ENCODE data around the gene DNAAF5.

The DNAAF5 gene

GRCh38 chr7:707296-708000 lies 19.1 kb upstream of the DNAAF5 start:
- FAIRE-seq, result no peak

GRCh38 chr7:710161-710560 lies 16.3 kb upstream of the DNAAF5 start:
- no peak for FAIRE-seq

- FAIRE-seq, result no peak
Observed at GRCh38 chr7:711093-711921, 15.2 kb upstream of the DNAAF5 start.

DNA sequence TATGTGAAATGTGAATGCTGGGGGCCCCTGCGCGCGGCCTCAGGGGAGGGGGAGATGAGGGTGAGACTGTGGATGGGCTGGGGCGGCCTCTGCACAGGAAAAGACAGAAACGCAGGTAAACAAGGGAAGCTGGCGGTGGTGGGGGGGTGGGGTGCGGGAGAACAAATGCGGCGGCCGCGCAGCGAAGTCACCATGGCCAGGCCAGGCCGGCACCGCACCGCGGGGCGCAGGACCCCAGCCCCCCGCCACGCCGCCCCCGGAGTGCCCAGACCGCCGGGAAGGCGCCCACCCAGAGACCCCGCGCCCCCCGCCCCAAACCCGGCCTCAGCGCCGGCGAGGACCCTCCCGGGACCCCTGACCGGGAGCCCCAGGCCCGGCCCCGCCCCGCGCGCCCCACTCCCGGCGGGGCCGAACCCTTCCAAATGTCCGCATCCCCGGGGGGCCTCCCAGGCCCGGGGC lies 14.5 kb upstream of the DNAAF5 start:
- no peak for FAIRE-seq

DNA sequence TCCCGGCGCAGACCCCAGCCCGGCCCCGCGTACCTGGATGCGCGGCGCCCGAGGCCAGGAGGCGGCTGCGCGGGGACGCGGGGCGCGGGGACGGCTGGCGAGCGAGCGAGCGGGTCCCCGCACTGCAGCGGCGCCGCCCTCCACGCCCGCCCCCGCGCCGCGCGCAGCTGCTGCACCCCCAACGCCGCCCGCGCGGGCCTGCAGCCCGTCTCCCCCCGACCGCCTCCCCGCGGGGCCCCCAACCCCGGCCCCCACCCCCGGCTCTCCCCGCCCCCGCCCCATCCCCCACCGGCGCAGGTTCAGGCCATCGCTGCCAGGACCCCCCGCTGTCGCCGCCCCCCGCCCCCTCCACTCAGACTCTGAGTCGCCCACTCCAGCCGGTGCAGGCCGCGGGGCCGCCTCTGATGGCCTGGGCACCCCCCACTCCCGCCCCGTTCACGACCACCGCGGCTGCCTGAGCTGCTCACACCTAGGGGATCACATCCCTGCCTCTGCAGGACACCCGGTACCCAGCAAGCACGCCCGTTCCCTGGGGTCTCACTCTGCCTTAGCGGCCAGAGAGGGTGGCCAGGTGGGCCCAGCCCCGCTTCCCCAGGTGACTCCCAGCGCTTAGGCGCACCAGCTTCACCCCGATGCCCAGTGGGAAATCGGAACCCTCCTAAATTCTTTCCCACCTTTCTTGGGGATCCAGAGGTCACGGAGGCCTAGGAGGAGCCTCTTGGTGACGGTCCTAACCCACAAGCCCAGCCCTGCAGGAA lies 13.9 kb upstream of the DNAAF5 start:
- FAIRE-seq, result no peak

- no peak for FAIRE-seq
Observed at GRCh38 chr7:713139-713457, 13.4 kb upstream of the DNAAF5 start.

DNA sequence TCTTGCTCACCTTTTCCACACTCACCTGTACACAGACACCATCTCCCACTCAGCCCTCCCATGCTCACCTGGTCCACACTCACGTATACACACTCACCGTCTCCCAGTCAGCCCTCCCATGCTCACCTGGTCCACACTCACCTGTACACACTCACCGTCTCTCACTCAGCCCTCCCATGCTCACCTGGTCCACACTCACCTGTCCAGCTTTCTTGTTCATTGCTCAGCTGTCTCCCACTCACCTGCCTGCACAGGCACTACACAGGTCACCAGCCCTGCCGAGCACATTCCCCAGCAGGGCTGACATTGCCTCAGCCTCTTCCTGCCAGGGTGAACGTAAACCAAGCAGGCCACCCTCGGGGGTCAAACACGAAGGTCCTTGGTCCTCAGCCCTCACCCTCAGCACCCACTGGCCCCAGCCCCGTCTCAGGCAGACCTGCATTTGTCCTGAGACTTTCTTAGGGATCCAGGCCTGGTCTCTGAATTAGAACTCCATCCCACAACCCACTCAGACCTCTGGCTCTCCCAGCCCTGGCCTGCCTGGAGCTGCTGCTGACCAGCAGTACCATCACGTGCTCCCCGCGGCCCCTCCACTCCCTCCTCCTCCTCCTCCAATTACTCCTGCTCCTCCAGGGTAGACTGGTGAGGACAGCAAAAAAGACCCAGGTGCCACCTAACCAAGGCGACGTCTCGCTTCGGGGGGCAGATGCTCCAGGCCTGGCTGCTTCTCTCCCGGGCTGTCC lies 12.8 kb upstream of the DNAAF5 start:
- no peak for FAIRE-seq

GRCh38 chr7:714251-714671 lies 12.2 kb upstream of the DNAAF5 start:
- no peak for FAIRE-seq

DNA sequence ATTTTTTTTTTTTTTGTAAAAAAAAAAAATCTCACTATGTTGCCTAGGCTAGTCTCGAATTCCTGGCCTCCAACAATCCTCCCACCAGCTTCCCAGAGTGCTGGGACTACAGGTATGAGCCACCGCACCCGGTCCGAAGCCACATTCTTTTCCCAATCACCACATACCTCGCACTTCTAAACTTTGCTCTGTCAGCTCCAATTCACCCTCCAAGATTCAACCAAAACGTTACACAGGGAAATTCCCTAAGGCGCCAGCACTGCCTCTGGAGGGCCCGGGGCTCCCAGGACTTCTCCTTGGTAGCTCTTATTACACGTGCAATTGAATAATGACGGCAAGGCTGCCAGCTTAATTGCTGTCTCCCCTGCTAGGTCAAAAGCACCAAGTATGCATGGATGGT lies 10.3 kb upstream of the DNAAF5 start:
- no peak for FAIRE-seq

DNA sequence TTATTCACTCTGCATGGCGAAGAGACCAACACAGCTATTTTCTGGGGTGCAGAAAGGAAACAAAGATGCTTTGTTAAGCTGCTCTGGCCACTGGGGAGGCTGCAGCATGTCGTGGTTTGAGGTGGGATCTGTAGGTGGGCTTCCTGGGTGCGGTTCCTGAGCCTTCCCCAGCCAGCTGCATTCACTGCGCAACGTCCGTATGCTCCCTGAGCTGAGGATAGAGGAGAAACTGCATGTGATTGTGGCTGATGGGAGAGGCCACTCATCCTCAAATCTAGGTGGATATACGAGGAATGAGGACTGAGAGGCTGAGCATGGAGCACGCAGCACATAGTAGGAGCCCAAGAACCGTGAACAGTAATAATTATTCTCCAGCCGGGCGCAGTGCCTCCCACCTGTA lies 9.9 kb upstream of the DNAAF5 start:
- no peak for FAIRE-seq

GRCh38 chr7:721619-722248 lies 4.8 kb upstream of the DNAAF5 start:
- FAIRE-seq, result no peak

DNA sequence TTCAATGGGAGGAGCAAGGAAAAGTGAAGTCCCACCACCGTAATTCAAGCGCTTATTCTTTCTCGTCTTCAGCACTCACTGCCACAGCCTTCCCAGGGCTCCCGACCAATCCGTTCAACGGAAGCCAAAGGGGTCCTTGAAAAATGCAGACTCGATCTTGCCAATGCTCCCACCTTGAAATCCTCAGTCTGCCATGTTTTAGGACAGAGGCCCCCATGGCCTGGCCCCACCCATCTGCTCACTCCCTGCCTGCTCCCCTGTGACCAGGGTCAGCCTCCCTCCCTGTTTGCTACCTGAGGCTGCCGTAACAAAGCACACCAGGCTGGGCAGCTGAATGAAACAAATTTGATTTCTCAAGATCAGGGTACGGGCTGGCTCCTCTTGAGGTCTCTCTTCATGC lies 3.0 kb upstream of the DNAAF5 start:
- no peak for FAIRE-seq

DNA sequence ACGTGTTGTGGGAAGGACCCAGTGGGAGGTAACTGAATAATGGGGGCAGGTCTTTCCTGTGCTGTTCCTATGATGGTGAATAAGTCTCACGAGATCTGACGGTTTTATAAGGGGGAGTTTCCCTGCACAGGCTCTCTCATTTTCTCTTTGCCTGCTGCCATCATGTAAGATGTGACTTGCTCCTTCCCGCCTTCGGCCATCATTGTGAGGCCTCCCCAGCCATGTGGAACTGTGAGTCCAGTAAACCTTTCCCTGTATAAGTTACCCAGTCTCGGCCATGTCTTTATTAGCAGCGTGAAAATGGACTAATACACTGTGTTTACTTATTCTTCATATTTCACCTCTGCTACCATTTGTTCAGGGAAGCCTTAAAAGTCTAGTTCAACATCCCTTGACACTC lies 2.2 kb upstream of the DNAAF5 start:
- FAIRE-seq, result no peak

- FAIRE-seq, result no peak
Observed at GRCh38 chr7:725223-726005, 1.1 kb upstream of the DNAAF5 start.

- no peak for FAIRE-seq
Observed at GRCh38 chr7:726854-727103, 280 bp downstream of the DNAAF5 start.

- FAIRE-seq, result no peak
Observed at GRCh38 chr7:727104-727805, 756 bp downstream of the DNAAF5 start, which contains the start of gene PRKAR1B. PRKAR1B (minus strand) TSS chr7:727281; CDS start chr7:711505, 15,776 bp downstream.

- FAIRE-seq, result no peak
Observed at GRCh38 chr7:727806-728460, 1.4 kb downstream of the DNAAF5 start.

GRCh38 chr7:728602-729001 lies 2.1 kb downstream of the DNAAF5 start:
- no peak for FAIRE-seq

DNA sequence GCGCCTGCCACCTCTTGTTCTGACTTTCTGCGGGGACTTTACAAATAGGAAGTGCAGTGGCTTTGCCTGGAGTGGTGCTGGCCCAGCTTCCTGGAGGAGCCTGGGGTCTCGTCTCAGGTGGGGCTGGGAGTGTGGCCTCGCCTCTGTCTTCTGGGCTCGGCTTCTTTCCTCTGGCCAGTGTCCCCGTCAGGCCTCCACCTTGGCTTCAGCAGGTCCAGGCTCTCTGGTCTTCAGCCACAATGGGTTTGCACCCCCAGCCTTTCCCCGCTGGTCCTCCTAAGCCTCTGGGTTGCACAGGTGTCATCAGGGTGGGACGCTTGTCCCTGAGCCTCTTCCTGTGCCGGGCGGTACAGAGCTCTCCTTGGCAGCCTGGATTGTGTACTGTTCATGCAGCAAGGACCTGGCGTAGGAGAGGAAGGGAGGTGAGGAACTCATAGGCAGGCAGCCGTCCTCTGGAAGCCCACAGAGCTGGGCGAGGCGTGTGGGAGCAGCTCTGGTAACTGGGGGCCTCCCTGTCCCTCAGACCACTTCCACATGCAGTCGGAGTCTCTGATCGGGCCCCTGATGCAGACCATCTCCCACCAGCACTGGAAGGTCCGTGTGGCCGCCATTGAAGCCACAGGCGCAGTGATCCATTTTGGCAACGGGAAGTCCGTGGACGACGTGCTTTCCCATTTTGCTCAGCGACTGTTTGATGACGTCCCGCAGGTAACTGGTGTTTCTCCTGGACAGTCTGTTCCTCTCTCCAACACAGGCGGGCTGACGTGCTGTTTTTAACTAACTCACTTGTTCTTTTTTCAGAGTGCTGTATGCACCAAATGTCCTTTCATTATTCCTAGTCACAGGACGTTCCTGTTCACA lies 2.9 kb downstream of the DNAAF5 start:
- FAIRE-seq, result no peak
